BLaER1 (cell line): ENCODE results near the gene TNFRSF11A.

ENCODE experiments used
- H3K27ac ChIP-seq: shearing (Covaris generic); formaldehyde crosslinking; 2 replicates; pipeline ENCODE4 v1.8.1; 2022
- H3K27me3 ChIP-seq: shearing (Covaris generic); formaldehyde crosslinking; 2 replicates; pipeline ENCODE4 v1.8.1; 2022
- H3K36me3 ChIP-seq: shearing (Covaris generic); formaldehyde crosslinking; 2 replicates; pipeline ENCODE4 v1.8.1; 2022
- H3K4me1 ChIP-seq: shearing (Covaris generic); formaldehyde crosslinking; 2 replicates; pipeline ENCODE4 v1.8.1; 2022
- H3K4me2 ChIP-seq: shearing (Covaris generic); formaldehyde crosslinking; 2 replicates; pipeline ENCODE4 v1.8.1; 2022
- H3K4me3 ChIP-seq: shearing (Covaris generic); formaldehyde crosslinking; 2 replicates; pipeline ENCODE4 v1.8.1; 2022
- H3K9ac ChIP-seq: shearing (Covaris generic); formaldehyde crosslinking; 2 replicates; pipeline ENCODE4 v1.8.1; 2022
- H3K9me3 ChIP-seq: shearing (Covaris generic); formaldehyde crosslinking; 2 replicates; pipeline ENCODE4 v1.8.1; 2022
- H4K20me1 ChIP-seq: shearing (Covaris generic); formaldehyde crosslinking; 2 replicates; pipeline ENCODE4 v1.8.1; 2022
- Cebpa-rat ChIP-seq: shearing (Covaris generic); IDR thresholded peaks from 2 replicates; pipeline ENCODE4 v1.8.1; 2022

The TNFRSF11A gene

GRCh38 chr18:62372882-62373281 lies 47.8 kb downstream of the TNFRSF11A start:
- Histone ChIP-seq H3K9ac (no peak overlapping the region), H3K4me2 (peak overlapping the region; percentile 50), H3K27ac (no peak overlapping the region), H3K4me3 (no peak overlapping the region), H4K20me1 (no peaks in the 10 kb centered on the region), H3K4me1 (peaks cover 51% of the 10 kb centered on the region), H3K9me3 (no peaks in the 10 kb centered on the region), H3K36me3 (no peaks in the 10 kb centered on the region), H3K27me3 (no peaks in the 10 kb centered on the region)
- no peak for TF ChIP-seq Cebpa-rat

- H3K4me2 ChIP-seq, result no peak overlapping the region
- H3K4me1 ChIP-seq, result peaks cover 42% of the 10 kb centered on the region
- no peak overlapping the region for H3K9ac ChIP-seq
These were observed 49.4 kb downstream of the TNFRSF11A start for GRCh38 chr18:62374410-62374965.

GRCh38 chr18:62377131-62377807 lies 52.2 kb downstream of the TNFRSF11A start:
- Histone ChIP-seq H4K20me1 (no peaks in the 10 kb centered on the region), H3K4me2 (no peak overlapping the region), H3K4me1 (peaks cover 14% of the 10 kb centered on the region), H3K27me3 (no peaks in the 10 kb centered on the region), H3K9me3 (no peaks in the 10 kb centered on the region), H3K27ac (no peak overlapping the region), H3K4me3 (no peak overlapping the region), H3K36me3 (no peaks in the 10 kb centered on the region), H3K9ac (no peak overlapping the region)
- no peak for TF ChIP-seq Cebpa-rat

More at GRCh38 chr18:62374410-62374965, 49.4 kb downstream of the TNFRSF11A start:
- no peak overlapping the region for H3K4me3 ChIP-seq
- no peak overlapping the region for H3K27ac ChIP-seq
- H4K20me1 ChIP-seq, result no peaks in the 10 kb centered on the region
- H3K27me3 ChIP-seq, result no peaks in the 10 kb centered on the region
- no peaks in the 10 kb centered on the region for H3K36me3 ChIP-seq
- no peaks in the 10 kb centered on the region for H3K9me3 ChIP-seq
- no peak for TF ChIP-seq Cebpa-rat

GRCh38 chr18:62379051-62379450 lies 53.9 kb downstream of the TNFRSF11A start:
- Histone ChIP-seq H3K36me3 (no peaks in the 10 kb centered on the region), H3K27ac (no peak overlapping the region), H3K9me3 (no peaks in the 10 kb centered on the region), H3K4me3 (no peak overlapping the region), H4K20me1 (no peaks in the 10 kb centered on the region), H3K27me3 (no peaks in the 10 kb centered on the region), H3K4me1 (peaks cover 6% of the 10 kb centered on the region), H3K9ac (no peak overlapping the region), H3K4me2 (no peak overlapping the region)
- TF ChIP-seq Cebpa-rat, result no peak

GRCh38 chr18:62381373-62381772 lies 56.3 kb downstream of the TNFRSF11A start:
- H3K27me3 ChIP-seq, result no peaks in the 10 kb centered on the region
- peaks cover 13% of the 10 kb centered on the region for H3K4me1 ChIP-seq
- H3K36me3 ChIP-seq, result no peaks in the 10 kb centered on the region
- H3K9ac ChIP-seq, result no peak overlapping the region
- H3K4me2 ChIP-seq, result no peak overlapping the region
- no peak for TF ChIP-seq Cebpa-rat
- H4K20me1 ChIP-seq, result no peaks in the 10 kb centered on the region
- H3K4me3 ChIP-seq, result no peak overlapping the region
- H3K9me3 ChIP-seq, result no peaks in the 10 kb centered on the region
- H3K27ac ChIP-seq, result no peak overlapping the region

GRCh38 chr18:62384068-62384467 lies 59.0 kb downstream of the TNFRSF11A start:
- H3K27ac ChIP-seq, result peak overlapping the region; percentile 26; the same call in 1 of the 2 replicates
- no peaks in the 10 kb centered on the region for H3K27me3 ChIP-seq
- H4K20me1 ChIP-seq, result no peaks in the 10 kb centered on the region
- no peak for TF ChIP-seq Cebpa-rat
- no peaks in the 10 kb centered on the region for H3K36me3 ChIP-seq
- peak overlapping the region; percentile 68; the same call in 1 of the 2 replicates for H3K4me3 ChIP-seq
- no peaks in the 10 kb centered on the region for H3K9me3 ChIP-seq
- H3K4me2 ChIP-seq, result peak overlapping the region; percentile 70
- peaks cover 13% of the 10 kb centered on the region for H3K4me1 ChIP-seq
- no peak overlapping the region for H3K9ac ChIP-seq

- H3K27ac ChIP-seq, result peak overlapping the region; percentile 75
- no peak for TF ChIP-seq Cebpa-rat
- H3K36me3 ChIP-seq, result no peaks in the 10 kb centered on the region
- H3K9ac ChIP-seq, result peak overlapping the region; percentile 70
- no peaks in the 10 kb centered on the region for H4K20me1 ChIP-seq
- H3K4me3 ChIP-seq, result peak overlapping the region; percentile 68
- H3K27me3 ChIP-seq, result no peaks in the 10 kb centered on the region
- peak overlapping the region; percentile 70 for H3K4me2 ChIP-seq
- peaks cover 13% of the 10 kb centered on the region for H3K4me1 ChIP-seq
- H3K9me3 ChIP-seq, result no peaks in the 10 kb centered on the region
These were observed 59.5 kb downstream of the TNFRSF11A start for GRCh38 chr18:62384610-62385097.

- H4K20me1 ChIP-seq, result no peaks in the 10 kb centered on the region
- no peaks in the 10 kb centered on the region for H3K36me3 ChIP-seq
- no peak overlapping the region for H3K4me3 ChIP-seq
- TF ChIP-seq Cebpa-rat, result no peak
- H3K27me3 ChIP-seq, result no peaks in the 10 kb centered on the region
- H3K9me3 ChIP-seq, result no peaks in the 10 kb centered on the region
- no peak overlapping the region for H3K9ac ChIP-seq
- peaks cover 13% of the 10 kb centered on the region for H3K4me1 ChIP-seq
- H3K4me2 ChIP-seq, result no peak overlapping the region
- no peak overlapping the region for H3K27ac ChIP-seq
These were observed 61.0 kb downstream of the TNFRSF11A start for GRCh38 chr18:62386091-62386490.

- H3K9me3 ChIP-seq, result no peaks in the 10 kb centered on the region
- no peak for TF ChIP-seq Cebpa-rat
- no peaks in the 10 kb centered on the region for H4K20me1 ChIP-seq
- H3K4me2 ChIP-seq, result no peak overlapping the region
- no peak overlapping the region for H3K27ac ChIP-seq
- no peaks in the 10 kb centered on the region for H3K27me3 ChIP-seq
- H3K4me1 ChIP-seq, result peaks cover 13% of the 10 kb centered on the region
- H3K4me3 ChIP-seq, result no peak overlapping the region
- no peak overlapping the region for H3K9ac ChIP-seq
- no peaks in the 10 kb centered on the region for H3K36me3 ChIP-seq
These were observed 61.5 kb downstream of the TNFRSF11A start for GRCh38 chr18:62386601-62387000.

- Histone ChIP-seq H3K4me3 (no peak overlapping the region), H3K4me2 (no peak overlapping the region), H3K27me3 (no peaks in the 10 kb centered on the region), H3K9ac (no peak overlapping the region), H3K36me3 (no peaks in the 10 kb centered on the region), H3K9me3 (no peaks in the 10 kb centered on the region), H3K4me1 (peaks cover 13% of the 10 kb centered on the region), H3K27ac (no peak overlapping the region), H4K20me1 (no peaks in the 10 kb centered on the region)
- TF ChIP-seq Cebpa-rat, result no peak
These were observed 62.1 kb downstream of the TNFRSF11A start for GRCh38 chr18:62387257-62387656.
